ENCODE measurements around the gene ZNF787. TPM values are rescaled to one million over a fixed set of nuclear protein-coding genes. Genes with fewer than 3 reads are reported as not detected.

ZNF787 gene
- total RNA-seq, 3 donors from 2014 or later: 49.1 to 61.2 (median 56.1) TPM

DNA sequence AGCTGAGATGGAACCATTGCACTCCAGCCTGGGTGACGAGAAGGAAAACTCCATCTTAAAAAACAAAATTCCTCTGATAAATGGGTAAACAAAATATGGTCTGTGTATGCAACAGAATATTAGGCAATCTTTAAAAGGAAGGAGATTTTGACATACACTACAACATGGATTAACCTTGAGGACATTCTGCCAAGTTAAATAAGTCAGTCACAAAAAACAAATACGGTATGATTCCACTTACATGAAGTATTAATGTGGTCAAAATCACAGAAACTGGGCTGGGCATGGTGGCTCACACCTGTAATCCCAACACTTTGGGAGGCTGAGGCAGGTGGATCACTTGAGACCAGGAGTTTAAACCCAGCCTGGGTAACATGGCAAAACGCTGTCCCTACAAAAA is 17.0 kb upstream of the ZNF787 start:
- H3K4me3 ChIP-seq: no peak overlapping the region
- intact Hi-C loops (cut with DNase I, micrococcal nuclease): no loop called here
- H3K4me1 ChIP-seq (ENCODE audit: low read depth): peaks cover 32% of the 10 kb centered on the region
- TF ChIP-seq, protein P1, sequence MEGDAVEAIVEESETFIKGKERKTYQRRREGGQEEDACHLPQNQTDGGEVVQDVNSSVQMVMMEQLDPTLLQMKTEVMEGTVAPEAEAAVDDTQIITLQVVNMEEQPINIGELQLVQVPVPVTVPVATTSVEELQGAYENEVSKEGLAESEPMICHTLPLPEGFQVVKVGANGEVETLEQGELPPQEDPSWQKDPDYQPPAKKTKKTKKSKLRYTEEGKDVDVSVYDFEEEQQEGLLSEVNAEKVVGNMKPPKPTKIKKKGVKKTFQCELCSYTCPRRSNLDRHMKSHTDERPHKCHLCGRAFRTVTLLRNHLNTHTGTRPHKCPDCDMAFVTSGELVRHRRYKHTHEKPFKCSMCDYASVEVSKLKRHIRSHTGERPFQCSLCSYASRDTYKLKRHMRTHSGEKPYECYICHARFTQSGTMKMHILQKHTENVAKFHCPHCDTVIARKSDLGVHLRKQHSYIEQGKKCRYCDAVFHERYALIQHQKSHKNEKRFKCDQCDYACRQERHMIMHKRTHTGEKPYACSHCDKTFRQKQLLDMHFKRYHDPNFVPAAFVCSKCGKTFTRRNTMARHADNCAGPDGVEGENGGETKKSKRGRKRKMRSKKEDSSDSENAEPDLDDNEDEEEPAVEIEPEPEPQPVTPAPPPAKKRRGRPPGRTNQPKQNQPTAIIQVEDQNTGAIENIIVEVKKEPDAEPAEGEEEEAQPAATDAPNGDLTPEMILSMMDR (IDR thresholded peaks at IDR 0.05): no peak
- ATAC-seq: no peak
- peaks cover 5% of the 10 kb centered on the region for H3K36me3 ChIP-seq (ENCODE audit: low read depth)
- no peaks in the 10 kb centered on the region for H3K9me3 ChIP-seq
- DNase-seq: no peak

DNA sequence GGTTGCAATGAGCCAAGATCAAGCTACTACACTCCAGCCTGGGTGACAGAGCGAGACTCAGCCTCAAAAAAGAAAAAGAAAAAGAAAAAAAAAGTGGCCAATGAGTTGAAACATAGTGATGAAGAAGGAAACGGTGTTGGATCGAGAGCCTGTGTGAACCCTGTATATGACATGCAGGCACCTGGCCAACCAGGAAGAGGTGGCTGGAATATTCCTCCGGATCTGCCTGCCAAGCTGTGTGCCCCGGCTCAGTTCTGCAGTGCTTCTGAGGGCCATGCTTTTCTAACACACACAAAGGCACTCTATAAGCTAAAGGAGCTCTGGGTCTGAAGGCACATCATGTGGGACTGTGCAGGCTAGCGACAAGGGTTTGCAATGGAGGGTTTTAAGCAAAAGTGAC is 16.3 kb upstream of the ZNF787 start:
- ATAC-seq: peak; percentile 41
- DNase-seq: peak; percentile 84 to 93 (median 88)
- TF ChIP-seq, protein P1 (IDR thresholded peaks at IDR 0.05): no peak

DNA sequence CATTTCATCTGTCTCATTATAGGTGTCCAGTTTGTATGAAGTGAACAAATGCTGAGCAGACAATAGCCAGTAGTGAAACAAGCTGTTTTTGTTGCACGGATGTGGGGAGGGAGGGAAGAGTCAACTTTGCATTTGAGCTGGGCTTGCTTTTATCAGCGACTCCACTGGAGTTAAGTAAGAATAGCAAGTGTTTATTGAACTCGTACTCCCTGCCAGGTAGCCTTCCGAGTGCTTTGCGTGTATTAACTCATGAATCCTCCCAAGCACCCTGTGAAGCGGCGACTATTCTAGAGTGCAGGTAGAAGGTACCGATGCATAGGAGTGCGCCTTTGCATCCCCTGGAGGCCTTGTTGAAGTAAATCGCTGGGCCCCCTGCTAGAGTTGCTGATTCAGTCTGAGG is 15.3 kb upstream of the ZNF787 start:
- Histone ChIP-seq H3K4me3 (no peak overlapping the region), H3K4me1 (ENCODE audit: low read depth) (peaks cover 19% of the 10 kb centered on the region), H3K9me3 (no peaks in the 10 kb centered on the region), H3K36me3 (ENCODE audit: low read depth) (peaks cover 5% of the 10 kb centered on the region)
- TF ChIP-seq, protein P1 (IDR thresholded peaks at IDR 0.05): no peak
- ATAC-seq: no peak
- DNase-seq: no peak
- intact Hi-C loops (cut with DNase I, micrococcal nuclease): no loop called here

More for the DNA sequence above, 16.3 kb upstream of the ZNF787 start:
- Histone ChIP-seq H3K36me3 (ENCODE audit: low read depth) (peaks cover 5% of the 10 kb centered on the region), H3K9me3 (no peaks in the 10 kb centered on the region), H3K4me1 (ENCODE audit: low read depth) (peaks cover 26% of the 10 kb centered on the region), H3K4me3 (no peak overlapping the region)
- intact Hi-C loops (cut with DNase I, micrococcal nuclease): no loop called here

DNA sequence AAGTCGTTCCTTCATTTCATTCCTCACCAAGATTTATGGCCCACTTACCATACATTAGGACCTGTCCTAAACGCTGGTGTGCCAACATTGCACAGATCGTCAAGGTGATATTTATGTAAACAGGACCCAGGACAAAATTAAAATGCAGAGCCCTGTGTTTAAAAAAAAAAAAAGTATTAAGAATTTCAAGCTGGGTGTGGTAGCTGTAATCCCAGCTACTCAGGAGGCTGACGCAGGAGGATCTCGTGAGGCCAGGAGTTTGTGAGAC is 13.5 kb upstream of the ZNF787 start:
- Histone ChIP-seq H3K36me3 (ENCODE audit: low read depth) (no peaks in the 10 kb centered on the region), H3K9me3 (no peaks in the 10 kb centered on the region), H3K4me1 (ENCODE audit: low read depth) (peaks cover 13% of the 10 kb centered on the region), H3K4me3 (no peak overlapping the region)
- intact Hi-C loops (cut with DNase I, micrococcal nuclease): no loop called here
- TF ChIP-seq, protein P1 (IDR thresholded peaks at IDR 0.05): no peak
- no peak for DNase-seq
- ATAC-seq: peak; percentile 75

DNA sequence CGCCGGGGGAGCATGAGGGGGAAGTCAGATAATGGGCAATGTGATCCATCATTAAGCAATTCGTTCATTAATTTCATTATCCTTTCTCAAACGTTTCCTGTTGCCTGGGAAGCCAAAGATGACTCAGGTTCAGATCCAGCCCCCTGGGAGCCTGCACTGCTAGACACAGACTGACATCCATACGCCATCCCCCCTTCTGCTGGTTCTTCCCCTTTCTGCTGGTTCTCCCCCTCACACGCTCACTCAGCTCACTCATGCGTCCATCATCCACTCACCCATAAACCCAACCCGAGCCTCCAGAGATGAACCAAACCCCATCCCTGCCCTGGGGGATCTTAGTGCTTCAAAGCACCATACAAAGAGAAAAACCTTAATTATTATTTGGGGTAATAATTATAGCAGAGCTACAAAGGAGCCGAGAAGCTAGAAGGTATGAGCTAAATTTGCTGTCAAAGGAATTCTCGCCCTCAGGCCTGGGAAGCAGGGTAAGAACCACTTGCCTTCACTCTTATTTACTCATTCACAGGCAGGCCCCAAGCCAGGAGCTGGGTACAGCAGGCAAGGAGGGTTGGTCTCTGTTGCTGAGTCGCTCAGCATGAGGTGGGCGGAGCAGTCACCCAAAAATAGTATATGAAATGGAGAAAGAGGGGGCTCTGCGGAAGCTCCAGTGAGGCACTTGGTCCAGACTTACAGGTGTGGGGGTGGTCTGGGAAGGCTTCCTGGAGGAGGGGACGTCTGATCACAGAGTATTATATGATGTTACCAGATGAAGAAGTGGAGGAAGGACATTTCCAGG is 13.0 kb upstream of the ZNF787 start:
- ATAC-seq (peak; percentile 43), DNase-seq (no peak)
- intact Hi-C loops (cut with DNase I, micrococcal nuclease): no loop called here
- Histone ChIP-seq H3K9me3 (no peaks in the 10 kb centered on the region), H3K36me3 (ENCODE audit: low read depth) (no peaks in the 10 kb centered on the region), H3K4me1 (ENCODE audit: low read depth) (peaks cover 10% of the 10 kb centered on the region), H3K4me3 (no peak overlapping the region)
- TF ChIP-seq, protein P1 (IDR thresholded peaks at IDR 0.05): no peak

All from mucosa of descending colon (tissue), 3 donors.